GM12801 (cell line): ENCODE results near the gene MIS18A.

Source experiments
- TF ChIP-seq, protein P1 (sequence below): IDR thresholded peaks from one replicate; pipeline ENCODE4 v1.5.1; 2011; ENCODE audit warnings: control low read depth; ENCODE audit not compliant: insufficient read length; ENCODE audit errors: extremely low read depth

The MIS18A gene

DNA sequence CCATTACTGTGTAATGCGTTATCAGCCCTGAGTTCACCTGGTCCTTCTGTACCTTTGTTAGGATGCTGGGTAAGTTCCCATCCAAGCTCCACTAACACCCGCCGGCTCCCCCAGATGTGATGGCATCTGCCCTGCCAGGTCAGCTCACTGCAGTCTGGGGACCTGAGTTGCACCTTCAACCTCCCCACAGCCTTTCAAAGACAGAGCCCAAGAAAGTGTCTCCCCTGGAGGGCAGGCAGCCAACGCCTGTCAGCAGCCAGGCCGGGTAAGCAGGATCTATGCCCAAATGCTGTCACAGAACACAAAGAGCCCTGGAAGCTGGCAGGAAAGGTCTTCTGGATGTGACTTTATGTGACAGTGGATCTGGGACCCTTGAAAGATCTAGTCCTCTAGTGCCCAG lies 33.5 kb upstream of the MIS18A start:
- TF ChIP-seq, protein P1, sequence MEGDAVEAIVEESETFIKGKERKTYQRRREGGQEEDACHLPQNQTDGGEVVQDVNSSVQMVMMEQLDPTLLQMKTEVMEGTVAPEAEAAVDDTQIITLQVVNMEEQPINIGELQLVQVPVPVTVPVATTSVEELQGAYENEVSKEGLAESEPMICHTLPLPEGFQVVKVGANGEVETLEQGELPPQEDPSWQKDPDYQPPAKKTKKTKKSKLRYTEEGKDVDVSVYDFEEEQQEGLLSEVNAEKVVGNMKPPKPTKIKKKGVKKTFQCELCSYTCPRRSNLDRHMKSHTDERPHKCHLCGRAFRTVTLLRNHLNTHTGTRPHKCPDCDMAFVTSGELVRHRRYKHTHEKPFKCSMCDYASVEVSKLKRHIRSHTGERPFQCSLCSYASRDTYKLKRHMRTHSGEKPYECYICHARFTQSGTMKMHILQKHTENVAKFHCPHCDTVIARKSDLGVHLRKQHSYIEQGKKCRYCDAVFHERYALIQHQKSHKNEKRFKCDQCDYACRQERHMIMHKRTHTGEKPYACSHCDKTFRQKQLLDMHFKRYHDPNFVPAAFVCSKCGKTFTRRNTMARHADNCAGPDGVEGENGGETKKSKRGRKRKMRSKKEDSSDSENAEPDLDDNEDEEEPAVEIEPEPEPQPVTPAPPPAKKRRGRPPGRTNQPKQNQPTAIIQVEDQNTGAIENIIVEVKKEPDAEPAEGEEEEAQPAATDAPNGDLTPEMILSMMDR: no peak

DNA sequence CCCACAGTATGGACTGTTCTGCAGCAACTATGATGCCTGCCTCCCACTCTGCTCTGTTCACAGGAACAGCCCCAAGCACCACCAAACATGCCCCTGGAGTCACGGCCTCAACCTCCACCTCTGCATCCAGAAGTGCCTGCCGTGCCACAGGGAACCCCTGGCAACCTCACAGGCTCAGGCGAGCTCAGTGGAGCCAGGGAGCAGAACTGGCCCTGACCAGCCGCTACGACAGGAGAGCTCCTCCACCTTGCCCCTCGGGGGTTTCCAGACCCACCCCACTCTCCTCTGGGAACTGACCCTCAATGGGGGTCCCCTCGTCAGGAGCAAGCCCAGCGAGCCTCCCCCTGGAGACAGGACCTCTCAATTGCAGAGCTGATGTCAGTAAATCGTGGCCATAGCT lies 32.8 kb upstream of the MIS18A start:
- TF ChIP-seq, protein P1: no peak

DNA sequence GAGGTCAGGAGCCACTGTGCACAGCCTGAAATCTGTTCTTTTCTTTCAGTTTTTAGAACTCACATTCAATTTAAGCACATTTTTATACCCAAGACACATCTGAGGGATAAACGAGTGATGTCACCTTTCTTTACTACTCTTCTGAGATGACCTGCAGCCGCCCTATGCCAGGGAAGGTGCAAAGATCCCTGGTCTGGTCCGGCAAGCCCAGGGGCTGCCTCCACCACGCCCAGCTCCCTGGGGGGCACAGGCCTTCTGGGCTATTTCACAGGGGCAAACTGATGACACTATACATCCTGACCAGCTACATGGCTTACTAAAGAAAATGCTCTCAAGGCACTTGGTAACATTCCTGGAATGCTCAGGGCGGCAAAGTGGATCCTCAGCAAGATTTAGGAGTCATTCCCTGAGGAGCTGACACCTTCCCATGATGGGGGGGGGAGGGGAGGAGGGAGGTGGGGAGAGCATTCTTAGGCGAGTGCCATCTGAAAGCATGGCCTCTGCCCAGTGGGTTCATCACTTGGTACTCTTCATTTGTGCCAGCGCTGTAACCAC lies 31.1 kb upstream of the MIS18A start:
- TF ChIP-seq, protein P1: no peak

DNA sequence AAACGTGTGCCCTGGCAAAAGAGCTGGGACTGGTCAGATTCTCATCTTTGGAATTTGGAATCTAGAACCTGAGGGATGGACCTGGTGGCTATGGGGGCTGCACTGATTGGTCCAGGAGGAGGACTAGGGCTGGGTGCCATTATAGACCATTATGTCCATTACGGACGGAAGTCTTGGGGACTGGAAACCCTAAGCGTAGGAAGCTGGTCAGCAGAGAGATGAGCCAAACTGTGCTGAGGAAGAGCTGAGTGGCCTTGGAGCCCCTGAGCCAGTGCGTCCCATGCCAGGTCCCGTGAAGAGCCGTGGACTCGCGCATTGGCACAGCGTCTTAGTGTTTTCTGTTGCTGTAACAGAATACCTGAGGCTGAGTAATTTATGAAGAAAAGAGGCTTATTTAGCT lies 29.8 kb upstream of the MIS18A start:
- TF ChIP-seq, protein P1: no peak

DNA sequence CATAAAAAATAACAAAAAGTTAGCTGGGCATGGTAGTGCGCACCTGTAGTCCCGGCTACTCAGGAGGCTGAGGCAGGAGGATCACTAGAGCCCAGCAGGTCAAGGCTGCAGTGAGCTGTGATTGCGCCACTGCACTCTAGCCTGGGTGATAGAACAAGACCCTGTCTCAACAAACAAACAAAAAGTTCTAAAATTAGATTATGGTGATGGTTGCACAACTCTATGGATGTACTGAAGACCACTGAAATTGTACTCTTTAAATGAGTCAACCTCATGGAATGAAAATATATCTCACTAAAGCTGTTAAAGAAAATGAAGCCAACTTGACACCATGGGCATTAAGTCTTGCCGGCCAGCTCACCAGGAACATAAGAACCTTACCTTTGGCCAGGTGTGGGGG lies 28.9 kb upstream of the MIS18A start:
- TF ChIP-seq, protein P1: no peak

DNA sequence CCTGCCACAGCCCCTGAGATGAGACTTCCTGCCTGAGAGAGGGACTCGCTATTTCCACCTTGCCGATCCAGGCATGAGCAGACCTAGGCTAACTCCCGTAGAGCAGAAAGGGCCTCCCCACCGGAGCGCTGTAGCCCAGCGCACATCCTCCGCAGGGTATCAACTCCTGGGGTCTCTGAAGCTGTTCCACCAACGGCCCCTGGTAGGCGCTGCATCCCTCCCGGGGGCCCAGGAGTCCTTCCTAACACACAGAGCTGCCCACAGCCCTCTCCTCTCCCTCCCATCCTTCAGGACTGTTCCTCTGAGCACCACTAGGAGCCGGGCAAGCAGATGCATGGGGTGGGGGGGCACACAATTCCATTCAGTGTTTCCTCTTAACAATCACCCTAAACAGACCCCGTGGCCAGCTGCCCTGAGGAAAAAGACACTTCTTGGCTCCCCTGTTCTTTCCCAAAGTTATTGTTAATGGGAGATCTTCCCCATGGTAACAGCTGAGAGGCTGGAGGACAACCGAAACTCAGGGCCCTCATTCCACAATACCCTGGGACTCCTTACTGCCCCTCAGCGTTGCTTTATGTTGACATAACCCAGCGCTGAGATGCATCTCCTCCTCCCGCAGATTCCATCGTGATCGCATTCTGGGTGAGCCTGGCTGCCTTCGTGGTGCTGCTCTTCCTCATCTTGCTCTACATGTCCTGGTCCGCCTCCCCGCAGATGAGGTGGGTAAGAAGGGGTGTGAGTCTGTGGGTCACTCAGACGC lies 27.4 kb upstream of the MIS18A start:
- TF ChIP-seq, protein P1: no peak

DNA sequence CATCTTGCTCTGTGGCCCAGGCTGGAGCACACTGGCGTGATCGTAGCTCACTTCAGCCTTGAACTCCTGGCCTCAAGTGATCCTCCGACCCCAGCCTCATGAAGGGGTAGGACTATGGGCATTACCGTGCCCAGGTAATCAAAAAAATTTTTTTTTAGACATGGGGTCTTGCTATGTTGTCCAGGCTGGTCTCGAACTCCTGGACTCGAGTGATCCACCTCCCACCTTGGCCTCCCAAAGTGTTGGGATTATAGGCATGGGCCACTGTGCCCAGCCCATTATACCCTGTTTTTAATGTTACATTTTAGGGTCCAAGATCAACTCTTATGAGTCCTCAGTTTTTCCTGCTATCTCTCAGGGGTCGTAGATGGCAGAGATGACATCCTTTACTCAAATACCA lies 26.1 kb upstream of the MIS18A start:
- TF ChIP-seq, protein P1: no peak
